Osteoblast (primary cell): ENCODE results near the gene STX3. TPM values are rescaled to one million over a fixed set of nuclear protein-coding genes. Genes with fewer than 3 reads are reported as not detected.
"Not testable (repeated sequence)": the region's sequence is repeated elsewhere in the genome, so short reads cannot be mapped to it uniquely, and the experiment has no call there.

Source experiments
- DNase-seq: peaks from one replicate; pipeline ENCODE4 v3.0.0; 2011; ENCODE audit warnings: low spot score, mixed read lengths; ENCODE audit not compliant: insufficient read length; ENCODE audit errors: missing footprints
- H2AFZ ChIP-seq: 2 replicates; pipeline ENCODE4 v1.6.0; 2011; ENCODE audit warnings: mild to moderate bottlenecking, low read length
- H3K27ac ChIP-seq: 2 replicates; pipeline ENCODE4 v1.5.1; 2011; ENCODE audit warnings: mild to moderate bottlenecking, low read depth, low read length, moderate library complexity
- H3K27me3 ChIP-seq: 2 replicates; pipeline ENCODE4 v1.6.0; 2012; ENCODE audit warnings: mild to moderate bottlenecking, control low read depth, inconsistent platforms, low read length, moderate library complexity; ENCODE audit not compliant: insufficient read depth
- H3K36me3 ChIP-seq: 2 replicates; pipeline ENCODE4 v1.5.1; 2011; ENCODE audit warnings: mild to moderate bottlenecking, low read length, control low read depth, moderate library complexity; ENCODE audit not compliant: insufficient read depth
- H3K4me1 ChIP-seq: 2 replicates; pipeline ENCODE4 v1.5.1; 2011; ENCODE audit warnings: mild to moderate bottlenecking, low read length, control low read depth, moderate library complexity; ENCODE audit not compliant: insufficient read depth
- H3K4me2 ChIP-seq: 2 replicates; pipeline ENCODE4 v1.6.0; 2011; ENCODE audit warnings: mild to moderate bottlenecking, low read length; ENCODE audit not compliant: insufficient read depth
- H3K4me3 ChIP-seq: fragments of 200-600 bp; sonication (generic); 3 replicates; pipeline ENCODE4 v1.5.1; 2012; ENCODE audit warnings: mild to moderate bottlenecking, low read length, inconsistent platforms; ENCODE audit not compliant: insufficient read depth
- H3K79me2 ChIP-seq: 2 replicates; pipeline ENCODE4 v1.6.0; 2012; ENCODE audit warnings: mild to moderate bottlenecking, low read length, control low read depth, inconsistent platforms; ENCODE audit not compliant: insufficient read depth
- H3K9me3 ChIP-seq: 2 replicates; pipeline ENCODE4 v1.5.1; 2011; ENCODE audit warnings: low read depth, low read length, control low read depth
- H4K20me1 ChIP-seq: 2 replicates; pipeline ENCODE4 v1.6.0; 2012; ENCODE audit warnings: mild to moderate bottlenecking, low read length, control low read depth; ENCODE audit not compliant: insufficient read depth
- CTCF ChIP-seq: IDR thresholded peaks from 2 replicates; pipeline ENCODE4 v1.5.1; 2011; ENCODE audit warnings: mild to moderate bottlenecking, low read depth, low read length, moderate library complexity; ENCODE audit errors: extremely low read depth
- total RNA-seq: library from RNA; depleted of rRNA; stranded (reverse); fragments of >200 nt; gene quantifications from 2 replicates; pipeline ENCODE4 v1.2.3, GENCODE V29; 2012

The STX3 gene
- total RNA-seq, 1 donor, result 51.4 TPM

- Histone ChIP-seq H3K4me1 (peaks cover 9% of the 10 kb centered on the region), H2AFZ (no peak overlapping the region), H3K9me3 (no peaks in the 10 kb centered on the region), H3K4me3 (peak overlapping the region; percentile 18), H3K4me2 (peak overlapping the region; percentile 51), H3K36me3 (no peaks in the 10 kb centered on the region), H3K79me2 (peaks cover 12% of the 10 kb centered on the region), H4K20me1 (no peaks in the 10 kb centered on the region), H3K27ac (no peak overlapping the region), H3K27me3 (no peaks in the 10 kb centered on the region)
- DNase-seq, result no peak
- TF ChIP-seq CTCF, result no peak
Measured at GRCh38 chr11:59814021-59814420, 58.8 kb downstream of the STX3 start.

- H3K4me1 ChIP-seq, result peaks cover 3% of the 10 kb centered on the region
- peaks cover 2% of the 10 kb centered on the region for H3K27me3 ChIP-seq
- H3K79me2 ChIP-seq, result no peaks in the 10 kb centered on the region
- H3K4me2 ChIP-seq, result no peak overlapping the region
- no peaks in the 10 kb centered on the region for H3K36me3 ChIP-seq
- H4K20me1 ChIP-seq, result no peaks in the 10 kb centered on the region
- H3K27ac ChIP-seq, result no peak overlapping the region
- H3K4me3 ChIP-seq, result no peak overlapping the region
- H3K9me3 ChIP-seq, result no peaks in the 10 kb centered on the region
- H2AFZ ChIP-seq, result no peak overlapping the region
- no peak for TF ChIP-seq CTCF
- DNase-seq, result no peak
Measured at GRCh38 chr11:59815754-59816153, 60.6 kb downstream of the STX3 start.

- H2AFZ ChIP-seq, H3K4me2 ChIP-seq, H3K36me3 ChIP-seq, DNase-seq, H4K20me1 ChIP-seq, H3K4me3 ChIP-seq, H3K9me3 ChIP-seq, H3K27me3 ChIP-seq, H3K4me1 ChIP-seq, H3K79me2 ChIP-seq, H3K27ac ChIP-seq: not testable (repeated sequence)
Measured at GRCh38 chr11:59816434-59816833, 61.3 kb downstream of the STX3 start.

- no peaks in the 10 kb centered on the region for H3K4me1 ChIP-seq
- peaks cover 2% of the 10 kb centered on the region for H3K27me3 ChIP-seq
- no peaks in the 10 kb centered on the region for H3K9me3 ChIP-seq
- H3K79me2 ChIP-seq, result no peaks in the 10 kb centered on the region
- no peak overlapping the region for H2AFZ ChIP-seq
- no peak overlapping the region for H3K4me3 ChIP-seq
- no peak for DNase-seq
- no peak overlapping the region for H3K4me2 ChIP-seq
- H4K20me1 ChIP-seq, result no peaks in the 10 kb centered on the region
- no peak for TF ChIP-seq CTCF
- no peak overlapping the region for H3K27ac ChIP-seq
- no peaks in the 10 kb centered on the region for H3K36me3 ChIP-seq
Measured at GRCh38 chr11:59818572-59818971, 63.4 kb downstream of the STX3 start.
